ENCODE measurements around the gene EMD.
"Not testable (repeated sequence)": the region's sequence is repeated elsewhere in the genome, so short reads cannot be mapped to it uniquely, and the experiment has no call there.

DNA sequence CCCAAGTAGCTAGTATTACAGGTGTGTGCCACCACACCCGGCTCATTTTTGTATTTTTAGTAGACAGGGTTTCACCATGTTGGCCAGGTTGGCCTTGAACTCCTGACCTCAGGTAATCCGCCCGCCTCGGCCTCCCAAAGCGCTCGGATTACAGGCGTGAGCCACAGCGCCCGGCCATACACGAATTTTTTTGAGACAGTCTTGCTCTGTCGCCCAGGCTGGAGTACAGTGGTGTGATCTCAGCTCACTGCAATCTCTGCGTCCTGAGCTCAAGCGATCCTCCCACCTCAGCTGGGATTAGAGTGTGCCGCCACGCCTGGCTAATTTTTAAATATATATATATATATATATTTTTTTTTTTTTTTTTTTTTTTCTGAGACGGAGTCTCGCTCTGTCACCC is 17.3 kb downstream of the EMD start:
- not testable (repeated sequence) for TF ChIP-seq POLR2A (IDR thresholded peaks at IDR 0.05)
- TF ChIP-seq, protein P1, sequence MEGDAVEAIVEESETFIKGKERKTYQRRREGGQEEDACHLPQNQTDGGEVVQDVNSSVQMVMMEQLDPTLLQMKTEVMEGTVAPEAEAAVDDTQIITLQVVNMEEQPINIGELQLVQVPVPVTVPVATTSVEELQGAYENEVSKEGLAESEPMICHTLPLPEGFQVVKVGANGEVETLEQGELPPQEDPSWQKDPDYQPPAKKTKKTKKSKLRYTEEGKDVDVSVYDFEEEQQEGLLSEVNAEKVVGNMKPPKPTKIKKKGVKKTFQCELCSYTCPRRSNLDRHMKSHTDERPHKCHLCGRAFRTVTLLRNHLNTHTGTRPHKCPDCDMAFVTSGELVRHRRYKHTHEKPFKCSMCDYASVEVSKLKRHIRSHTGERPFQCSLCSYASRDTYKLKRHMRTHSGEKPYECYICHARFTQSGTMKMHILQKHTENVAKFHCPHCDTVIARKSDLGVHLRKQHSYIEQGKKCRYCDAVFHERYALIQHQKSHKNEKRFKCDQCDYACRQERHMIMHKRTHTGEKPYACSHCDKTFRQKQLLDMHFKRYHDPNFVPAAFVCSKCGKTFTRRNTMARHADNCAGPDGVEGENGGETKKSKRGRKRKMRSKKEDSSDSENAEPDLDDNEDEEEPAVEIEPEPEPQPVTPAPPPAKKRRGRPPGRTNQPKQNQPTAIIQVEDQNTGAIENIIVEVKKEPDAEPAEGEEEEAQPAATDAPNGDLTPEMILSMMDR (IDR thresholded peaks at IDR 0.05 in 8 of 11, conservative IDR thresholded peaks at IDR 0.05 in 3 of 11), result not testable (repeated sequence)
